Erythroblast (primary cell): Measurements from ENCODE around the gene RBPJL.

Source experiments
- GATA1 ChIP-seq: IDR thresholded peaks from 2 replicates; pipeline ENCODE4 v1.6.1; 2011; ENCODE audit warnings: low read depth, mild to moderate bottlenecking, control low read depth, low read length, moderate library complexity
- POLR2A ChIP-seq: IDR thresholded peaks from 2 replicates; pipeline ENCODE4 v1.6.1; 2011; ENCODE audit warnings: mild to moderate bottlenecking, low read length

- TF ChIP-seq POLR2A = no peak
- TF ChIP-seq GATA1 = no peak
Observed at GRCh38 chr20:45358282-45359068, 51.8 kb downstream of the RBPJL start.
